ENCODE measurements around the gene SLC37A2.

GRCh38 chr11:125079878-125080530 lies 16.9 kb downstream of the SLC37A2 start:
- TF ChIP-seq CTCF (IDR thresholded peaks at IDR 0.05 in 4 of 5, conservative IDR thresholded peaks at IDR 0.05 in 1 of 5) (no peak), POLR2A (IDR thresholded peaks at IDR 0.05) (no peak)

All from gastrocnemius medialis (tissue), 4 donors.